DOHH2 (cell line): ENCODE data around the gene FAM219B.

Experiments
- CTCF ChIP-seq: fragments of 200-600 bp; sonication (generic); IDR thresholded peaks from one replicate; pipeline ENCODE4 v1.5.1; 2014; ENCODE audit warnings: antibody characterized with exemption, mild to moderate bottlenecking, low read depth, low read length; ENCODE audit not compliant: poor library complexity, severe bottlenecking
- EZH2phosphoT487 ChIP-seq: fragments of 200-600 bp; sonication (generic); IDR thresholded peaks from 2 replicates; pipeline ENCODE4 v1.6.1; 2017; ENCODE audit warnings: borderline replicate concordance, mild to moderate bottlenecking, antibody characterized with exemption, low read length, moderate library complexity, mixed read lengths

DNA sequence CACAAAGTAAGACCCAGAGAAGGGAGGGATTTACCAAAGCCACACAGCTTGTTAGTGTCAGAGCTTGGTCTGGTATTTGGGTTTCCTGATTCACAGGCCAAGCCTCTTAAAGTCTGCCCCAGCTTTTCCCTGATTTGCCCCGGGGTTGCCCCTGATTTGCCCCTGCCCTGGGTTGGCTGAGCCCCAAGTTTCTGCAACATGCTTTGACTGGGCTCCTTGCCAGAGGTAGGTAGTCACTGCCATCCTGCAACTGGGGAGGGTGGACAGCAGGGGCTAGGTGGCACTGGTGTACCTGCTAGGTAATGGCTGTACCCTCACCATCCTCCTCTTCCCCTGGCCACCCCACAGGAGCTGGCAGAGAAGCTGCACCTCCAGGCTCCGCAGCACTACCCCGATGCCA is 14.3 kb downstream of the FAM219B start:
- TF ChIP-seq CTCF = no peak
- TF ChIP-seq EZH2phosphoT487 = no peak
